IPS DF 6.9 (cell line): ENCODE measurements around the gene ATP1A2.
"Not testable (repeated sequence)": the region's sequence is repeated elsewhere in the genome, so short reads cannot be mapped to it uniquely, and the experiment has no call there.

ENCODE experiments used
- DNase-seq: peaks from one replicate; pipeline ENCODE4 v3.0.0-alpha.2; 2013; ENCODE audit warnings: low read depth, low spot score
- H3K27ac ChIP-seq: one replicate; pipeline ENCODE4 v1.5.1; 2013; ENCODE audit warnings: low read length, control low read depth
- H3K27me3 ChIP-seq: 2 replicates; pipeline ENCODE4 v1.6.1; 2013; ENCODE audit warnings: mild to moderate bottlenecking, low read length; ENCODE audit not compliant: control insufficient read depth, insufficient read depth
- H3K36me3 ChIP-seq: 2 replicates; pipeline ENCODE4 v1.6.1; 2013; ENCODE audit warnings: low read length; ENCODE audit not compliant: control insufficient read depth, insufficient read depth
- H3K4me1 ChIP-seq: 2 replicates; pipeline ENCODE4 v1.6.1; 2013; ENCODE audit warnings: low read length; ENCODE audit not compliant: control insufficient read depth, insufficient read depth
- H3K4me3 ChIP-seq: 2 replicates; pipeline ENCODE4 v1.5.1; 2013; ENCODE audit warnings: mild to moderate bottlenecking, low read length
- H3K9me3 ChIP-seq: 2 replicates; pipeline ENCODE4 v1.6.1; 2013; ENCODE audit warnings: low read length, inconsistent platforms; ENCODE audit not compliant: control insufficient read depth, insufficient read depth
- WGBS: extraction: QIAGEN DNeasy Blood & Tissue Kit; methylation state at CpG from one replicate; pipeline ENCODE4 v1.1.7; 2013; ENCODE audit warnings: mixed read lengths, missing lambda C conversion rate; ENCODE audit not compliant: insufficient read length, insufficient coverage; 5-methylcytosine and 5-hydroxymethylcytosine counted together

Gene ATP1A2

GRCh38 chr1:160101717-160102522 is 13.6 kb upstream of the ATP1A2 start:
- no CpG with 5 or more reads among the region's 9 CpGs for WGBS
- DNase-seq: no peak
- Histone ChIP-seq H3K27ac (no peak overlapping the region), H3K36me3 (no peaks in the 10 kb centered on the region), H3K4me3 (no peak overlapping the region), H3K27me3 (no peaks in the 10 kb centered on the region), H3K9me3 (no peaks in the 10 kb centered on the region), H3K4me1 (peaks cover 10% of the 10 kb centered on the region)

- DNase-seq: no peak
- Histone ChIP-seq H3K36me3 (no peaks in the 10 kb centered on the region), H3K9me3 (no peaks in the 10 kb centered on the region), H3K27me3 (no peaks in the 10 kb centered on the region), H3K27ac (no peak overlapping the region), H3K4me1 (peaks cover 2% of the 10 kb centered on the region; the same call in 1 of the 2 replicates), H3K4me3 (no peak overlapping the region)
- WGBS: no CpG with 5 or more reads among the region's 6 CpGs
These were observed 11.7 kb upstream of the ATP1A2 start for GRCh38 chr1:160103658-160104408.

- no peaks in the 10 kb centered on the region for H3K9me3 ChIP-seq
- no CpG with 5 or more reads among the region's 3 CpGs for WGBS
These were observed 11.1 kb upstream of the ATP1A2 start for GRCh38 chr1:160104486-160104885.

GRCh38 chr1:160105155-160105554 is 10.4 kb upstream of the ATP1A2 start:
- H3K27ac ChIP-seq: no peak overlapping the region
- no peaks in the 10 kb centered on the region for H3K27me3 ChIP-seq
- peaks cover 3% of the 10 kb centered on the region; the same call in 1 of the 2 replicates for H3K4me1 ChIP-seq
- no peak for DNase-seq
- no CpG with 5 or more reads among the region's 5 CpGs for WGBS
- H3K4me3 ChIP-seq: no peak overlapping the region
- no peaks in the 10 kb centered on the region for H3K36me3 ChIP-seq
- no peaks in the 10 kb centered on the region for H3K9me3 ChIP-seq

More at GRCh38 chr1:160104486-160104885, 11.1 kb upstream of the ATP1A2 start:
- Histone ChIP-seq H3K4me1 (peaks cover 2% of the 10 kb centered on the region; the same call in 1 of the 2 replicates), H3K4me3 (no peak overlapping the region), H3K27me3 (no peaks in the 10 kb centered on the region), H3K36me3 (no peaks in the 10 kb centered on the region), H3K27ac (no peak overlapping the region)
- DNase-seq: no peak

GRCh38 chr1:160107512-160107911 is 8.0 kb upstream of the ATP1A2 start:
- WGBS: no CpG with 5 or more reads among the region's 1 CpG
- H3K27ac ChIP-seq: no peak overlapping the region
- H3K36me3 ChIP-seq: no peaks in the 10 kb centered on the region
- H3K4me3 ChIP-seq: no peak overlapping the region
- DNase-seq: no peak
- no peaks in the 10 kb centered on the region for H3K27me3 ChIP-seq
- H3K9me3 ChIP-seq: no peaks in the 10 kb centered on the region
- H3K4me1 ChIP-seq: peaks cover 1% of the 10 kb centered on the region

- Histone ChIP-seq H3K27me3 (no peaks in the 10 kb centered on the region), H3K36me3 (no peaks in the 10 kb centered on the region), H3K9me3 (no peaks in the 10 kb centered on the region), H3K4me1 (peaks cover 2% of the 10 kb centered on the region), H3K27ac (no peak overlapping the region), H3K4me3 (no peak overlapping the region)
- DNase-seq: no peak
- no CpG with 5 or more reads among the region's 6 CpGs for WGBS
These were observed 6.5 kb upstream of the ATP1A2 start for GRCh38 chr1:160108888-160109662.

- no peak overlapping the region for H3K27ac ChIP-seq
These were observed 5.9 kb upstream of the ATP1A2 start for GRCh38 chr1:160109686-160110085.

GRCh38 chr1:160111462-160111861 is 4.1 kb upstream of the ATP1A2 start:
- H3K36me3 ChIP-seq, H3K27me3 ChIP-seq, H3K9me3 ChIP-seq, DNase-seq, H3K27ac ChIP-seq, H3K4me3 ChIP-seq: not testable (repeated sequence)
- H3K4me1 ChIP-seq: peaks cover 12% of the 10 kb centered on the region
- 100% methylated on average over 1 of the region's 10 CpGs for WGBS

More at GRCh38 chr1:160109686-160110085, 5.9 kb upstream of the ATP1A2 start:
- DNase-seq: no peak
- no CpG with 5 or more reads among the region's 4 CpGs for WGBS
- Histone ChIP-seq H3K27me3 (no peaks in the 10 kb centered on the region), H3K4me3 (no peak overlapping the region), H3K9me3 (no peaks in the 10 kb centered on the region), H3K4me1 (peaks cover 4% of the 10 kb centered on the region), H3K36me3 (no peaks in the 10 kb centered on the region)

- no CpG with 5 or more reads among the region's 12 CpGs for WGBS
- DNase-seq: no peak
- peaks cover 12% of the 10 kb centered on the region for H3K4me1 ChIP-seq
These were observed 3.2 kb upstream of the ATP1A2 start for GRCh38 chr1:160112357-160112756.

GRCh38 chr1:160113407-160113806 is 2.2 kb upstream of the ATP1A2 start:
- H3K4me3 ChIP-seq: no peak overlapping the region
- no peaks in the 10 kb centered on the region for H3K9me3 ChIP-seq
- H3K4me1 ChIP-seq: peaks cover 14% of the 10 kb centered on the region
- no CpG with 5 or more reads among the region's 8 CpGs for WGBS
- no peak for DNase-seq
- H3K36me3 ChIP-seq: no peaks in the 10 kb centered on the region
- H3K27me3 ChIP-seq: no peaks in the 10 kb centered on the region
- no peak overlapping the region for H3K27ac ChIP-seq

More at GRCh38 chr1:160112357-160112756, 3.2 kb upstream of the ATP1A2 start:
- Histone ChIP-seq H3K27me3 (no peaks in the 10 kb centered on the region), H3K4me3 (no peak overlapping the region), H3K27ac (no peak overlapping the region), H3K36me3 (no peaks in the 10 kb centered on the region), H3K9me3 (no peaks in the 10 kb centered on the region)
